ENCODE measurements around the gene LEMD1. TPM values are rescaled to one million over a fixed set of nuclear protein-coding genes. Genes with fewer than 3 reads are reported as not detected.

LEMD1 gene
- total and polyA plus RNA-seq, 2 donors (not counting 1 experiment from before 2014, with no cell fraction given) = not detected

- Histone ChIP-seq H3K4me2 (ENCODE audit: extremely low read depth, insufficient read depth, low read length) (no peak overlapping the region), H3K4me3 (replicated peaks in 1 of 4; ENCODE audit: control extremely low read depth in 1 of 4, insufficient read depth in 1 of 4, low read depth in 3 of 4, low read length in 4 of 4) (no peak overlapping the region), H3K36me3 (ENCODE audit: control insufficient read depth, insufficient read depth, low read length) (no peaks in the 10 kb centered on the region), H4K20me1 (ENCODE audit: control insufficient read depth, extremely low read depth, insufficient read depth, low read length) (no peaks in the 10 kb centered on the region), H3K9me3 (ENCODE audit: control insufficient read depth, insufficient read depth, low read depth, low read length) (no peaks in the 10 kb centered on the region), H2AFZ (ENCODE audit: low read length) (no peak overlapping the region), H3K27ac (ENCODE audit: insufficient read depth, low read length) (no peak overlapping the region), H3K9ac (ENCODE audit: insufficient read depth, low read length) (no peak overlapping the region), H3K79me2 (ENCODE audit: control insufficient read depth, insufficient read depth, low read length) (no peaks in the 10 kb centered on the region), H3K4me1 (ENCODE audit: control insufficient read depth, extremely low read depth, insufficient read depth, low read length) (no peaks in the 10 kb centered on the region), H3K27me3 (ENCODE audit: control insufficient read depth, insufficient read depth, low read length) (peaks cover 44% of the 10 kb centered on the region)
- TF ChIP-seq CTCF (conservative IDR thresholded peaks at IDR 0.05 in 1 of 2, IDR thresholded peaks at IDR 0.05 in 1 of 2; ENCODE audit: low read depth in 1 of 2, low read length in 2 of 2) (no peak), EZH2 (IDR thresholded peaks at IDR 0.05; ENCODE audit: low read length, missing control alignments) (no peak)
- DNase-seq (ENCODE audit: low read depth in 2 of 2) = no peak
Observed at GRCh38 chr1:205451759-205452164, 29.9 kb upstream of the LEMD1 start.

GRCh38 chr1:205451202-205451601, 29.3 kb upstream of the LEMD1 start:
- DNase-seq (ENCODE audit: low read depth in 2 of 2) = no peak
- no peak overlapping the region for H3K4me3 ChIP-seq (replicated peaks in 1 of 4; ENCODE audit: control extremely low read depth in 1 of 4, insufficient read depth in 1 of 4, low read depth in 3 of 4, low read length in 4 of 4)
- H3K4me2 ChIP-seq (ENCODE audit: extremely low read depth, insufficient read depth, low read length) = no peak overlapping the region
- H3K9ac ChIP-seq (ENCODE audit: insufficient read depth, low read length) = no peak overlapping the region
- H3K4me1 ChIP-seq (ENCODE audit: control insufficient read depth, extremely low read depth, insufficient read depth, low read length) = no peaks in the 10 kb centered on the region
- no peak overlapping the region for H2AFZ ChIP-seq (ENCODE audit: low read length)
- peaks cover 38% of the 10 kb centered on the region for H3K27me3 ChIP-seq (ENCODE audit: control insufficient read depth, insufficient read depth, low read length)
- H3K9me3 ChIP-seq (ENCODE audit: control insufficient read depth, insufficient read depth, low read depth, low read length) = no peaks in the 10 kb centered on the region
- no peak for TF ChIP-seq CTCF (conservative IDR thresholded peaks at IDR 0.05 in 1 of 2, IDR thresholded peaks at IDR 0.05 in 1 of 2; ENCODE audit: low read depth in 1 of 2, low read length in 2 of 2)
- no peak for TF ChIP-seq EZH2 (IDR thresholded peaks at IDR 0.05; ENCODE audit: low read length, missing control alignments)
- H3K79me2 ChIP-seq (ENCODE audit: control insufficient read depth, insufficient read depth, low read length) = no peaks in the 10 kb centered on the region
- H3K36me3 ChIP-seq (ENCODE audit: control insufficient read depth, insufficient read depth, low read length) = no peaks in the 10 kb centered on the region
- H3K27ac ChIP-seq (ENCODE audit: insufficient read depth, low read length) = no peak overlapping the region
- H4K20me1 ChIP-seq (ENCODE audit: control insufficient read depth, extremely low read depth, insufficient read depth, low read length) = no peaks in the 10 kb centered on the region

- Histone ChIP-seq H3K27ac (ENCODE audit: insufficient read depth, low read length) (no peak overlapping the region), H3K4me3 (replicated peaks in 1 of 4; ENCODE audit: control extremely low read depth in 1 of 4, insufficient read depth in 1 of 4, low read depth in 3 of 4, low read length in 4 of 4) (no peak overlapping the region), H3K4me2 (ENCODE audit: extremely low read depth, insufficient read depth, low read length) (no peak overlapping the region), H3K27me3 (ENCODE audit: control insufficient read depth, insufficient read depth, low read length) (peaks cover 32% of the 10 kb centered on the region), H3K9me3 (ENCODE audit: control insufficient read depth, insufficient read depth, low read depth, low read length) (no peaks in the 10 kb centered on the region), H3K36me3 (ENCODE audit: control insufficient read depth, insufficient read depth, low read length) (no peaks in the 10 kb centered on the region), H4K20me1 (ENCODE audit: control insufficient read depth, extremely low read depth, insufficient read depth, low read length) (no peaks in the 10 kb centered on the region), H3K9ac (ENCODE audit: insufficient read depth, low read length) (no peak overlapping the region), H3K4me1 (ENCODE audit: control insufficient read depth, extremely low read depth, insufficient read depth, low read length) (no peaks in the 10 kb centered on the region), H2AFZ (ENCODE audit: low read length) (no peak overlapping the region), H3K79me2 (ENCODE audit: control insufficient read depth, insufficient read depth, low read length) (no peaks in the 10 kb centered on the region)
- TF ChIP-seq CTCF (conservative IDR thresholded peaks at IDR 0.05 in 1 of 2, IDR thresholded peaks at IDR 0.05 in 1 of 2; ENCODE audit: low read depth in 1 of 2, low read length in 2 of 2) (no peak), EZH2 (IDR thresholded peaks at IDR 0.05; ENCODE audit: low read length, missing control alignments) (no peak)
- DNase-seq (ENCODE audit: low read depth in 2 of 2) = no peak
Observed at GRCh38 chr1:205450448-205450847, 28.6 kb upstream of the LEMD1 start.
